AG10803 (cell line): Measurements from ENCODE around the gene CYREN.

Experiments used
- DNase-seq: peaks from one replicate; pipeline ENCODE4 v3.0.0; 2010; ENCODE audit warnings: low read depth
- H3K4me3 ChIP-seq: 2 replicates; pipeline ENCODE4 v1.5.1; 2011; ENCODE audit warnings: mild to moderate bottlenecking, low read length, control low read depth
- CTCF ChIP-seq: conservative IDR thresholded peaks from 2 replicates; pipeline ENCODE4 v1.5.1; 2011; ENCODE audit warnings: mild to moderate bottlenecking, low read length, control low read depth, inconsistent platforms

CYREN gene

GRCh38 chr7:135195156-135195555 lies 24.6 kb upstream of the CYREN start:
- DNase-seq, result no peak
- no peak overlapping the region for H3K4me3 ChIP-seq
- no peak for TF ChIP-seq CTCF

- H3K4me3 ChIP-seq, result no peak overlapping the region
- no peak for DNase-seq
These were observed 24.1 kb upstream of the CYREN start for GRCh38 chr7:135194494-135195095.

GRCh38 chr7:135193615-135194081 lies 23.1 kb upstream of the CYREN start:
- no peak for TF ChIP-seq CTCF
- peak; percentile 94 for DNase-seq

More at GRCh38 chr7:135194494-135195095, 24.1 kb upstream of the CYREN start:
- no peak for TF ChIP-seq CTCF

GRCh38 chr7:135192914-135193536 lies 22.5 kb upstream of the CYREN start:
- TF ChIP-seq CTCF, result no peak
- DNase-seq, result no peak
- H3K4me3 ChIP-seq, result no peak overlapping the region

More at GRCh38 chr7:135193615-135194081, 23.1 kb upstream of the CYREN start:
- H3K4me3 ChIP-seq, result no peak overlapping the region

GRCh38 chr7:135190703-135191102 lies 20.2 kb upstream of the CYREN start:
- DNase-seq, result no peak
- TF ChIP-seq CTCF, result no peak
- no peak overlapping the region for H3K4me3 ChIP-seq

- peak; percentile 72 for DNase-seq
- H3K4me3 ChIP-seq, result no peak overlapping the region
- no peak for TF ChIP-seq CTCF
These were observed 19.5 kb upstream of the CYREN start for GRCh38 chr7:135189961-135190360.

GRCh38 chr7:135189221-135189662 lies 18.7 kb upstream of the CYREN start:
- H3K4me3 ChIP-seq, result no peak overlapping the region
- no peak for TF ChIP-seq CTCF
- no peak for DNase-seq
